HG02678 (cell line): ENCODE measurements around the gene FAM89A.
"Not testable (repeated sequence)": the region's sequence is repeated elsewhere in the genome, so short reads cannot be mapped to it uniquely, and the experiment has no call there.

Source experiments
- ATAC-seq: cut with Tn5 transposase; IDR thresholded peaks from one replicate; pipeline ENCODE4 v1.9.1; 2021; ENCODE audit warnings: mild to moderate bottlenecking, moderate library complexity; ENCODE audit not compliant: unreplicated experiment

Gene FAM89A

GRCh38 chr1:231037585-231038517 lies 2.2 kb downstream of the FAM89A start:
- no peak for ATAC-seq

GRCh38 chr1:231036416-231036815 lies 3.6 kb downstream of the FAM89A start:
- no peak for ATAC-seq

- ATAC-seq: no peak
These were observed 4.3 kb downstream of the FAM89A start for GRCh38 chr1:231035799-231036198.

- no peak for ATAC-seq
These were observed 7.1 kb downstream of the FAM89A start for GRCh38 chr1:231032963-231033362.

GRCh38 chr1:231029841-231030240 lies 10.2 kb downstream of the FAM89A start:
- ATAC-seq: no peak

GRCh38 chr1:231029247-231029646 lies 10.8 kb downstream of the FAM89A start:
- not testable (repeated sequence) for ATAC-seq

GRCh38 chr1:231028682-231029081 lies 11.4 kb downstream of the FAM89A start:
- ATAC-seq: no peak

- ATAC-seq: no peak
These were observed 12.1 kb downstream of the FAM89A start for GRCh38 chr1:231027971-231028370.

GRCh38 chr1:231027136-231027925 lies 12.7 kb downstream of the FAM89A start:
- ATAC-seq: no peak

GRCh38 chr1:231026576-231026975 lies 13.5 kb downstream of the FAM89A start:
- ATAC-seq: no peak

GRCh38 chr1:231023150-231023549 lies 16.9 kb downstream of the FAM89A start:
- no peak for ATAC-seq

- ATAC-seq: not testable (repeated sequence)
These were observed 17.5 kb downstream of the FAM89A start for GRCh38 chr1:231022543-231022942.

- ATAC-seq: no peak
These were observed 18.5 kb downstream of the FAM89A start for GRCh38 chr1:231021540-231022031.

- no peak for ATAC-seq
These were observed 19.2 kb downstream of the FAM89A start for GRCh38 chr1:231020816-231021215.

GRCh38 chr1:231020139-231020601 lies 19.9 kb downstream of the FAM89A start:
- ATAC-seq: no peak

- no peak for ATAC-seq
These were observed 20.3 kb downstream of the FAM89A start for GRCh38 chr1:231019711-231020110.

GRCh38 chr1:231016966-231017365 lies 23.1 kb downstream of the FAM89A start:
- ATAC-seq: no peak

- no peak for ATAC-seq
These were observed 23.8 kb downstream of the FAM89A start for GRCh38 chr1:231016234-231016633.

GRCh38 chr1:231013391-231014015 lies 26.6 kb downstream of the FAM89A start:
- no peak for ATAC-seq

- ATAC-seq: no peak
These were observed 28.1 kb downstream of the FAM89A start for GRCh38 chr1:231011963-231012362.

- no peak for ATAC-seq
These were observed 28.7 kb downstream of the FAM89A start for GRCh38 chr1:231011360-231011759.
